ENCODE measurements around the gene ATOSA.

DNA sequence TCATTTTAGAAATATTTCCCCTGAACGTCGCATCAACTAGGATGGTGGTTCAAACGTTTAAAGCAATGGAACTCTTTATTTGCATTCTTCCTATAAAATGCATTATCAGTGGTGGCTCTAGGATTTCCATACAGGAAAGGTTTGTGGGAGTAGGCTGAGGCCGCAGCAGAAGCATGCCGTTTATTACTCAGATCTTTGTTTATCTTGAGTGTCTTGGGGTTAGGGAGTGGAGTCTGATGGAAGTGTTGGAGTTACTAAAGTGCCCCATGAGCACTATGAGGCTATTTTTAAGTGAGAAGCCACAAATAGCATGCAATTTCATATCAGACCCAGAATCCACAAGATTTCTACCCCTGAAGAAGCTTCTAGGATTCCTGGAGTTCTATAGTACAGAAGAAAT lies 26.2 kb downstream of the ATOSA start:
- TF ChIP-seq, protein P1, sequence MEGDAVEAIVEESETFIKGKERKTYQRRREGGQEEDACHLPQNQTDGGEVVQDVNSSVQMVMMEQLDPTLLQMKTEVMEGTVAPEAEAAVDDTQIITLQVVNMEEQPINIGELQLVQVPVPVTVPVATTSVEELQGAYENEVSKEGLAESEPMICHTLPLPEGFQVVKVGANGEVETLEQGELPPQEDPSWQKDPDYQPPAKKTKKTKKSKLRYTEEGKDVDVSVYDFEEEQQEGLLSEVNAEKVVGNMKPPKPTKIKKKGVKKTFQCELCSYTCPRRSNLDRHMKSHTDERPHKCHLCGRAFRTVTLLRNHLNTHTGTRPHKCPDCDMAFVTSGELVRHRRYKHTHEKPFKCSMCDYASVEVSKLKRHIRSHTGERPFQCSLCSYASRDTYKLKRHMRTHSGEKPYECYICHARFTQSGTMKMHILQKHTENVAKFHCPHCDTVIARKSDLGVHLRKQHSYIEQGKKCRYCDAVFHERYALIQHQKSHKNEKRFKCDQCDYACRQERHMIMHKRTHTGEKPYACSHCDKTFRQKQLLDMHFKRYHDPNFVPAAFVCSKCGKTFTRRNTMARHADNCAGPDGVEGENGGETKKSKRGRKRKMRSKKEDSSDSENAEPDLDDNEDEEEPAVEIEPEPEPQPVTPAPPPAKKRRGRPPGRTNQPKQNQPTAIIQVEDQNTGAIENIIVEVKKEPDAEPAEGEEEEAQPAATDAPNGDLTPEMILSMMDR (conservative IDR thresholded peaks at IDR 0.05; ENCODE audit: low read length), result no peak
- TF ChIP-seq EZH2phosphoT487 (IDR thresholded peaks at IDR 0.05; ENCODE audit: borderline replicate concordance, low read depth, low read length), result no peak

Data from OCI-LY7 (cell line).